HG02642 (cell line): ENCODE data around the gene SCO1.
"Not testable (repeated sequence)": the region's sequence is repeated elsewhere in the genome, so short reads cannot be mapped to it uniquely, and the experiment has no call there.

Experiments used
- ATAC-seq: cut with Tn5 transposase; IDR thresholded peaks from one replicate; pipeline ENCODE4 v1.9.1; 2021; ENCODE audit warnings: mild to moderate bottlenecking; ENCODE audit not compliant: unreplicated experiment, poor library complexity

SCO1 gene

DNA sequence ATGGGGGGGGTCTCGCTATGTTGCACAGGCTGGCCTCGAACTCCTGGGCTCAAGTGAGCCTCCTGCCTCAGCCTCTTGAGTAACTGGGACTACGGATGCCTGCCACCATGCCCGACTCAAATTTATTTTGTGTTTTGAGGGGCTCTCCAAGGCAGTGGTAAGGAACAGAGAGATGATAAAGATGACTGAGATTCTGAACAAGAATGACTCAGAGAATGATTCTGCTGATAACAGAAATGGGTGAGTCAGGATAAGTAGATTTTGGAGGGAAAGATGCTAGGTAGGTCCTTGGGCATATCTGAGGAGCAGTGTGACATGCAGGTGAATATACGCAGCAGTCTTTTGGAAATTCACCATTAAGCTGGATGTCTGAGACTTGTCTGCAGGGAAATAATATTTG, 29.9 kb upstream of the SCO1 start:
- no peak for ATAC-seq

DNA sequence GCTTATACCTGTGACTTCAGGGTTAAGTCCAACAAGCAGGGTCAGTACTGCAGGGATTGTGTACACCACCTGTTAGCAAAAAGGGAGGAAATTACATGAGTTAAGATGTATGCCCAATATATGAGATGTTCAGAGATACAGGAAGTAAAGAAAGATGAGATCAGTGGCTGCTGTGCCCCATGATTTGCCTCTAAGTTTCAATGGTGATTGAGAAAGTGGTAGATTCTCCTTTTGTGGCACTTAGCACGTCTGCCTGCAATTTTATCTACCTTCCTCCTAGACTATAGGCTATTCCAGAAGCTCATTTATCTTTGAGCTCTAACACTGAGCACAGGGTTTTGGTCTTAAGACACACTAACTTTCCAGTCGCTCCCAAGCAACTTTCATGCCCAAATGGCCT, 28.9 kb upstream of the SCO1 start:
- ATAC-seq, result no peak

DNA sequence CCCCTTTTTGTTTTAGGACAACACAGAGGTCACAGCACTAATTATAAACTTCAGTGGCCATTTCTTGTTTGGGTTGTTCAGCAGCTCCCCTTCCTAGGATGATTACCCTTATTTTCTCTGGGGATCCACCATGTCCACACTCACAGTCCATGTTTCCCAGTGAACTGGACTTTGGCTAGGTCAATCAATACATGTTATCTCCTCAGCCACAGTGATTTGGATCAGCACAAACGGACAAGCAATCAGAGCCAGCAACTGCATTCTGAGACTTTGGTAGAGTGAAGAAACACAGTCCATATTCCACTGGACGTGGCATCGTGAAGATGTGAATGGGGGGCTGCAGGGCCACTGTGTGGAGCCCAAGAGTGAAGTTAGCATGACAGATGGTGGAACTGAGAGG, 27.9 kb upstream of the SCO1 start:
- no peak for ATAC-seq

GRCh38 chr17:10724546-10725195, 27.3 kb upstream of the SCO1 start:
- no peak for ATAC-seq

GRCh38 chr17:10718547-10718946, 21.2 kb upstream of the SCO1 start:
- no peak for ATAC-seq

DNA sequence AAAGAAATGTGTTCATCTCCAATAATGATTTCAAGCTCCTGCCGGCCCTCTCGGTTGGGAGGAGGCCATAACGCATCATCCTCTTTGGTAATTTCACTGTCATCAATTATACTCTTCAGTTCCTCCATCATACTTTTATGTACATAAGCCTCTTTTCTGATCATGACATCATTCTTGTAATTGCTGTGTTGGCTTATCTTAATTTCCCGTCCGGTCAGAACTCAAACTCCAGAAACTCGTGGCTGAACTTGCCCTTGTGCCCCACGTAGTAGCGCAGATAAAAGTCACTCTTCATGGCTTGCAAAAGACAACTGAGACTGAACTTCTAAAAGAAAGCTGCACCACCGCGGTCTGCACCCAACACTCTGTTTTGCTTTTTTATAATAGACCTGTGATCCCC, 18.9 kb upstream of the SCO1 start:
- ATAC-seq, result no peak

GRCh38 chr17:10713318-10713717, 16.0 kb upstream of the SCO1 start:
- ATAC-seq, result no peak

- ATAC-seq, result no peak
These were observed 8.4 kb upstream of the SCO1 start for GRCh38 chr17:10705727-10706126.

- ATAC-seq, result no peak
These were observed 5.2 kb upstream of the SCO1 start for GRCh38 chr17:10702574-10702973.

DNA sequence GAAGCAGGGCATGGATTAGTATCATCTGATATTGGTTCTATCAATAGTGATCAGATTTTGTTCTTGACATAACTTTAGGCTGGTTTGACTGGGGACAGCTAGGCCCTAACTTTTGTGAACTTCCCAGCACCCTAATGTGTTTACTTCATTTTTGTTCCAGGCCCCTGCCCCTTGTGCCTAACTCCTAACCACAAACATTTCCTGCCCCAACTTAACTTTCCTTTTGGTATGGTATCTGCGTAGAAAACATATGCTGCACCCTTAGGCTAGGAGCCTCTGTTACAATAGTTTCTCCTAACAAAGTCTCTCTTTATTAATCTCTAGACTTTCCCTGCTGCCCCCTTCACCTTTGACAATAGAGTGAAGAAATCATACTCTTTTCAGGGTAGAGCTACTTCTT, 2.5 kb upstream of the SCO1 start:
- no peak for ATAC-seq

GRCh38 chr17:10698096-10698818, 924 bp upstream of the SCO1 start:
- ATAC-seq, result no peak

DNA sequence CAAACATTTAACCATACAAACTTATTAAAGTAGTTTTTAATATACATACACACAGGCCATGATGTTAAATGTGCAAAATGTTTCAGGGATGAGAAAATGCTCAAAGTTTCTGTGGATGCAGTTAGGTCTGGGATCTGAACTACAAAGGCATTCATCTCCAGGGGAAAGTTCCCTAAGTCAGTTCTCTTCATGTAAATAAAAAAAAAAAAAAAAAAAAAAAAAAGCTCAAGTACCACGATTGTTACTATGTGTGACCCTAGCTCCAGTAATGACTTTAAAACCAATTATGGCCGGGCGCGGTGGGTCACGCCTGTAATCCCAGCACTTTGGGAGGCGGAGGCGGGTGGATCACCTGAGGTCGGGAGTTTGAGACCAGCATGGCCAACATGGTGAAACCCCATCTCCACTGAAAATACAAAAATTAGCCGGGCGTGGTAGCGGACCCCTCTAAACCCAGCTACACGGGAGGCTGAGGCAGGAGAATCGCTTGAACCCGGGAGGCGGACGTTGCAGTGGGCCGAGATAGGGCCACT, 1.4 kb downstream of the SCO1 start:
- ATAC-seq, result not testable (repeated sequence)

GRCh38 chr17:10687499-10687898, 9.8 kb downstream of the SCO1 start:
- no peak for ATAC-seq

DNA sequence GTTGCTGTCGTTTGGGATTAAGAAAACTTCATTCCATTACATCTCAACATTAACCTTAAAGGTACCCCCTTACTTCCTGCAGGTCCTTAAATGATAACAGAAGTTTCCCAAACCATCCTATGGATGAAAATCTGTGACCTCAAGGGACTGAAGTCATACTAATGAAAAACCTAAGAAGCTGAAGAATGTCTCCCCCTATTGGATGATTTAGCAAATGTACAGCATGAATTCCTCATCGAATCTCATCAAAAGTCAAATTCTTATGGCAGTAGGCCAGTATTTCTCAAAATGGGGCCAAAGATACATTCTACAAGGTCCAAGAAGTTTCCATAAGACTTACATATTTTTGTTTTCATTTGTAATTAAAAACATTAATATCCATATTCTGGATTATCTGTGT, 13.5 kb downstream of the SCO1 start:
- ATAC-seq, result no peak

DNA sequence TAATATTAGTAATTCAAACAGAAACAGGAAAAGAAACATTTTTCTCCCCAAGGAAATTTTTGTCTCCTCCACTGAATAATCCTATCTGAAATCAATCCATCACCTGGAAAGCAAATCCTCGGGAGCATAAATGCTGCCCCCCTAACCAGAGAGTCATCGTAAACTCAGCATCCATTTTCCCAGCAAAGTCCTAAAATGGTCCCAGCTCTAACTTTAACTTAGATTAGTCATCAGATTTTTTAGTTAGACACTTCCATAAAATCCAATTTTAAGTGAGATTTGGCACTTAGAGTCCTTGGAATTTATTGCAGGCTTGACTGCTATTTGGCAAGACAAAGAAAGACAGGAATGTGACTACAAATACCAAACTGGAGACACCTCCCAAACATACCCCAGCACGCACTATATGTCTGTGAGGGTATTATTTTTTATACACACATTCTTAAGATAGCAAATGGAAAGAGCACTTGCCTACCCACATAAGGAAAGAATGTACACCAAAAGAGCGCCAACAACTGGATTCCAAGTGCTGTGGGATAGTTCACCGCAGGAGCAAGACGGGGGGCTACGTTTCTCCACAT, 15.4 kb downstream of the SCO1 start:
- no peak for ATAC-seq

DNA sequence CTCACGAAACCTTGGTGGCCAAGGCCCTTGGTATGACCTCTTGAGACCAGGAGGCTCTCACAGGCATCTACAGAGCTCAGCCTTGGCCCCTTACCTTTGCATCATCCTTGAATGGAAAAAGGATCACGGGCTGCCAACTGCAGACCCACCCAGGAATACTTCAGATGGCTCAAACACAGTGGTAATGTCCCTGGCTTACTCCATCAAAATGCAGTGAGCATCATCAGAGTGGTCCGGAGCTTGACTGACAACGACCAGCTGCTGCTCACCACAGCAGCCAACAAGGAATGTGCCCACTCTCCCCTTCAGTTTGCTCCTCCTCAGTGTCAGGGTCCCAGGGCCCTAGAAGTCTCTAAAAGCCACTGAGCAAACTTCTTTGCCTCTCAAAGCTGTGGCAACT, 22.6 kb downstream of the SCO1 start:
- no peak for ATAC-seq

DNA sequence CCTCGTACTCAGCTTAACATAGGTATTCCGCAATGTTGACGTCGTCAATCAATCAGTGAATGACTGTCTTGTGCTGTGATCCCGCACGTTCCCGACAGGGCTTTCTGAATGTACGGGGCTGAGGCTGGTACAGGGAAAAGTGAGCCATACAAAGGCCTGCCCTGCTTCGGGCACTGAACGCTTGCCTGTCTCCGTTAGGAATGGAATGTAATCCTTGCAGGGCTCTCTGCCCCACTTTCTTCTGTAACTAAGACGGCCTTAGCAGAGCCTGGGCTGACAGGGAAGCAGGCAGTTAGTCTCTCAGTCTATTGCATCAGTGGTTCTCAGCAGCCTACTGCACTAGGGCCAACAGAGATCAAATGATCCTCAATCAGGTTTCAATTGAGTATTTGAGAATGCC, 24.0 kb downstream of the SCO1 start:
- ATAC-seq, result no peak

- no peak for ATAC-seq
These were observed 28.6 kb downstream of the SCO1 start for GRCh38 chr17:10668775-10669174.

- no peak for ATAC-seq
These were observed 30.4 kb downstream of the SCO1 start for GRCh38 chr17:10666906-10667305.

- no peak for ATAC-seq
These were observed 32.8 kb downstream of the SCO1 start for GRCh38 chr17:10664571-10664970.

DNA sequence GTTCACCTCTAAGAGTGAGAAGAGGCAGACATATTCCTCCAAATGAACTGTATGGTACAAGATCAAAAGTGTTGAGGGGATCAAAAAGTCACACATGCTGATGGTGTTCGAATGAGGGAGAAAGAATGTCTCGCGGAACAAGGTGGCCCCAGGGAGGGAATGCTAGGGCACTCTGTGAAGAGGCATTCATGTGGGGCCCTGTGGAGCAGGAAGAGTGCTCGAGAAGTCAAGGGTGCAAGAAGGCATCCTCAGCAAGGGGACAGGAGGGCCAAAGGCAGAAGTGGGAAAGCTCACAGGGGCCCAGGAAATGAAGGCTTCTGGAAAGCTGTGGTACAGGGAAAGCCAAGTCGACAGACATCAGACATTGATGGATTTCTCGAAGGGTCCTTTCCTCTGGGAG, 34.1 kb downstream of the SCO1 start:
- no peak for ATAC-seq

GRCh38 chr17:10661437-10661836, 35.9 kb downstream of the SCO1 start:
- ATAC-seq, result no peak
